Inflammatory macrophage (primary cell): Measurements from ENCODE around the gene RYR1.

Source experiments
- DNase-seq, 2 donors: peaks; one replicate each; pipeline ENCODE4 v3.0.0-alpha.2; 2020 to 2022

RYR1 gene

DNA sequence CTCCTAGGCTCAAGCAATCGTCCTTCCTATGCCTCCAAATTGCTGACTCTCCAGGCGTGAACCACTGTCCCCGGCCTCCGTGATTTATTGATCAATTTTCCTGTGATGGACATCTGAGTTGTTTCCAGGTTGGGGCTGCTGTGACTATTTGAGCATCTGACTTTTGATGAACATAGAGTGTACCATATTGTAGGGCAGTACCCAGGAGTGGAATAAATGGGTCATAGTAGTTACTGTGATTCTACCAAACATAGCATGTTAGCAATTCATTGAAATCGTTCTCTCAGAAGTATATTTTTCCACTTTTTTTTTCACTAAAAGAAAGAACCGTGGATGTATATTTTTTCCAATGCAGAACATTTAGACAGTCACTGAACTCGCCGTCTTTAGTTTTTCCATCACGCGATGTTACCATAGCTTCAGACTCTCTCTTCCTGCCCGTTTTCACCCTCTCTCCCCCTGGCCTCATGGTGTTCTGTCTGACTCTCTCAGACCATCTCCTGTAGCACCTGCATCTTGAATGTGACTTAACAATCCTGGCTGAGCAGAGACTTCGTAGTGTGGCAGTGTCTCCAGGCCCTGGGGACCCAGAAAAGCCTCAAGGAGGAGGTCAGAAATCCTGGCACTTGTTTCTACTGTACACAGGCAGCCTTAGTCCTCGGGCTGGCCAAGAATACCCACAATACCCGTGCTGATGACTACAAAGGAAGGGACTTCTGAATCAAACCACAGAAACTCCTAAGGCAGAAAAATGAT is 4.3 kb upstream of the RYR1 start:
- no peak for DNase-seq

- DNase-seq: no peak
Observed at GRCh38 chr19:38429811-38430156, 3.7 kb upstream of the RYR1 start.

DNA sequence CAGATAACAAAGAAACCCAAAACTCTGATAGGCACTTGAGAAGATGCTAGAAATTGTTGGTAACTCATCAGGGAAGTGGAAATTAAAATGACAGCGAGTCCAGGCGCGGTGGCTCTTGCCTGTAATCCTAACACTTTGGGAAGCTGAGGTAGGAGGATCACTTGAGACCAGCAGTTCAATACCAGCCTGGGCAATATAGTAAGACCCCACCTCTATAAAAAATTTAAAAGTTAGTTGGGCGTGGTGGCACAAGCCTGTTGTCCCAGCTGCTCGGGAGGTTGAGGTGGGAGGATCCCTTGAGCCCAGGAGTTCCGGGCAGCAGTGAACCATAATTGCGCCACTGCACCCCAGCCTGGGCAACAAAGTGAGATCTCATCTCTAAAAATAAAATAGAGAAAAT is 2.6 kb upstream of the RYR1 start:
- no peak for DNase-seq

DNA sequence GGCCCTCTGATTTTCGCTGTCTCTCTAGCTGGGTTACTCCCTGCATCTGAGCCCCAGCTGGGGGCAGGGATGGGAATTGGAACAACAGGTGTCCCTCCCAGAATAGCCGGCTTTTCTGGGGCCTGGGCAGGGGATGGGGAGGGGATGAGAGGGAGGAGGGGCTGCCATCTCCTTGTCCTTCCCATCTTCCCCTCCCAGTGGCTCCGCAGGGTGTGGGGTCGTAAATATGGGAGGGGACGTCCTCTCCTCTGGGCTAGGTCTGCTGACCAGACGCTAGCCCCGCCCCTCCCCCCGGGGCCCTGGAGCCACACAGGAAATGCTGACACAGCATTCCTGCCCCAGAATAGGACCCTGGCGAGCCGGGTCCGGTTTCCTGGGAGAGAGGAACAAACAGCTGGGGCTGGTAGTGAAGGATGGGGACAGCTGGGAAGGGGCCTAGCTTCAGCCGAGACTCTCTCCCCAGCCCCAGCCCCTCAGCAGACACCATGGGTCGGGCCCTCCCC is 1.1 kb downstream of the RYR1 start:
- no peak for DNase-seq

GRCh38 chr19:38437295-38437694 is 3.8 kb downstream of the RYR1 start:
- no peak for DNase-seq

DNA sequence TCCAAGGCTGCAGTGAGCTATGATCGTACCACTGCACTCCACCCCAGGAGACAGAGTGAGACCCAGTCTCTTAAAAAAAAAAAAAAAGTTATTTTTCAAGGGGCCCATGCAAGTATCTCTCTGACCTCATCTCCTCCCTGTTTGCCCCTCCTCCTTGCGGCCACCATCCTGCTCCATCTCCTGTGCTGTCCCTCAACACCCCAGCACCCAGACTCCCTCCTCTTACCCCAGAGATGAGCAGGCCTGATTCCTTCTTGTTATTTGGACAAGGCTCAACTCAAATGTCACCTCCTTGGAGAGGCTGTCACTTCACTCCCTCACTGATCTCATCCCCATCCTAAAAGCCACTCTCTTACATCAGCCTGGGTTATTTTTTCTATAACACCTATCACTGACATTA is 4.4 kb downstream of the RYR1 start:
- no peak for DNase-seq

DNA sequence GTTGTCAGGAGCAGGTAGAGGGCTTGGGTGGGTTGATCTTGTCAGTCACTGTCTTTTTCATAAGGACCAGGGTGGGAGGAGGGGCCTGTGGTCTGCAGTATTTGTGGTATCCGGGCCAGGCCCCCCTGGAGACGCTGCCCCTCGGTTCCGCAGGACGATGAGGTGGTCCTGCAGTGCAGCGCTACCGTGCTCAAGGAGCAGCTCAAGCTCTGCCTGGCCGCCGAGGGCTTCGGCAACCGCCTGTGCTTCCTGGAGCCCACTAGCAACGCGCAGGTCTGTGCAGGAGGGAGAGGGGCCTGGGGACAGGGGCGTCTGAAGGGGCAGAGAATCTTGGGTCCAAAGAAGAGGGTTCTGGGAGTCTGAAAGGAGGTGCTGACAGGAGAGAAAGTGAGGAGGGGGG is 7.1 kb downstream of the RYR1 start:
- DNase-seq: no peak

GRCh38 chr19:38441657-38442348 is 8.3 kb downstream of the RYR1 start:
- no peak for DNase-seq

GRCh38 chr19:38442736-38443135 is 9.2 kb downstream of the RYR1 start:
- DNase-seq: no peak

DNA sequence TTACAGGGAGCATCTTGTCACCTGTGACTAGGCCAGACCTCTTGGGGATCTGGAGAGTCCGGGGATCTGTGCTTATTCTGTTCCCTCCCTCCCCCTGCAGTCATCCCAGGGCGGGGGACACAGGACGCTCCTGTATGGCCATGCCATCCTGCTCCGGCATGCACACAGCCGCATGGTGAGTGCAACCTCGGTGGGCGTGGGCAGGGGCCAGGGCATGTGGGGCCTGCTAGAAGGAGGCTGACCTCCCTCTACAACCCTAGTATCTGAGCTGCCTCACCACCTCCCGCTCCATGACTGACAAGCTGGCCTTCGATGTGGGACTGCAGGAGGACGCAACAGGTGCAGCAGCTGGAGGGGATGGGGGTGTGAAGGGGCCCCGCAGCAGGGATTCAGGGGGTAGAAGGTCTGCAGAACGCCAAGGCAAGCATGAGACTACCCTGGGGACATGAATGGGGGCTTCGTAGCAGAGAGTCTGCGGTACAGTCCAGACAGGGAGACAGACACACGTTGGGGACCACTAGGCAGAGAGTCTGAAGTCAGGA is 10.0 kb downstream of the RYR1 start:
- no peak for DNase-seq

GRCh38 chr19:38444026-38444425 is 10.5 kb downstream of the RYR1 start:
- DNase-seq: no peak

- DNase-seq: no peak
Observed at GRCh38 chr19:38445362-38445761, 11.9 kb downstream of the RYR1 start.

DNA sequence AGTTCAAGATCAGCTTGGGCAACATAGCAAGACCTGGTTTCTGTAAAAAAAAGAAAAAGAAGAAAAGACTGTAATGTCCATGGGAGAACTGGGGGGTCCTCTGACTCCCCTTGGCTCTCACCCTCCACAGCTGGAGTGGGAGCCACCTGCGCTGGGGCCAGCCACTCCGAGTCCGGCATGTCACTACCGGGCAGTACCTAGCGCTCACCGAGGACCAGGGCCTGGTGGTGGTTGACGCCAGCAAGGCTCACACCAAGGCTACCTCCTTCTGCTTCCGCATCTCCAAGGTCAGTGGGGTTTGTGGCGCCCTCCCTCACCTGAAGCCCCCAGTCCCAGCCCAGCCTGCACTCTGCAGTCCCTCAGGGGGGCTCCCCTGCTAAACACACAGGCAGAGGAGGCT is 14.7 kb downstream of the RYR1 start:
- no peak for DNase-seq

DNA sequence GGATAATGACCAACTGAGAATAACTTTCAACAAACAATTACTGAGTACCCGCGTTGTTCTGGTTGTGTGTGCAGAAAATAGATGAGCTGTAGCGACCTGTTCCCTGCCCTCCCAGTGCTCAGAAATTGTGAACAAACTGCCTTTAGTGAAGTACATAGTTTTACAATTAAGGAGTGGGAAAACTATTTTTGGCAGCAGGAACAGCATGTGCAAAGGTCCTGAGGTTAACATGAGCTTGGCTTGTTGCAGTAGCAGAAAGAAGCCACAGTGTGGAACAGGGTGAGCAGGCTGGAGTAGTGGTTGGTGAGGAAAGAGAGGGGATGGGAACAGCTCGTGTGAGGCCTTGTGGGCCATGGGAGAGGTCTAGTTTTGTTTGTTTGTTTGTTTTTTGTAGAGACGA is 16.0 kb downstream of the RYR1 start:
- no peak for DNase-seq

DNA sequence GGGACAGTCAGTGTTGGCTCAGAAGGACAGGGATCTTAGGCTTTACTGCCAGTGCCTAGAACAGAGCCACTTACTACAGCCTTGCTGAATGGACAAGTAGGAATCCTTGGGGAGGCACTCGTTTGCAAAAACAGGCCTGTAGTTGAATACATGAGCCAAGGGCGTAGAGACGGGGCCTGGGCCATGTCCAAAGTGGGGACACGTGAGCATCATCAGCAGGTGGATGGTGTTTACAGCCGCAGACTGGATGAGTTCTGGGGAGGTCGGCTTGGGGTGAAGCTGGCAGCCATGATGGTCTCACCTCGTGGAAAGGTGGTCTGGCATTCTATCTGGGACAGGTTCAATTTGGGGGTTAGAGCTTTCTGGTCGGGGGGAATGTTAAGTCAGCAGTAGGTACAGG is 17.5 kb downstream of the RYR1 start:
- no peak for DNase-seq

DNA sequence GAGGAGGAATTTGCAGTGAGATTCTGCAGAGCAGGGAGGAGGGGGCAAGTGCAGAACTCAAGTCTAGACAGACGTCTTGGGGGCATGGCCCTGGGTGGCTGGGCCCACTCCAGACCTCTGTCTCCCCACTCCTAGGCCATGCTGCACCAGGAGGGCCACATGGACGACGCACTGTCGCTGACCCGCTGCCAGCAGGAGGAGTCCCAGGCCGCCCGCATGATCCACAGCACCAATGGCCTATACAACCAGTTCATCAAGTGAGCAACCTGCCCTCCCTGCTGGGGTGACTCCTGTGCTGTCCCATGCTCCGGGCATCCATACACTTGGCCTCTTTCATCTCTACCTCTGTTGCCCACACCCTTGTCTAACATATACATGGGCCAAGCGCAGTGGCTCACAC is 18.1 kb downstream of the RYR1 start:
- DNase-seq: no peak

DNA sequence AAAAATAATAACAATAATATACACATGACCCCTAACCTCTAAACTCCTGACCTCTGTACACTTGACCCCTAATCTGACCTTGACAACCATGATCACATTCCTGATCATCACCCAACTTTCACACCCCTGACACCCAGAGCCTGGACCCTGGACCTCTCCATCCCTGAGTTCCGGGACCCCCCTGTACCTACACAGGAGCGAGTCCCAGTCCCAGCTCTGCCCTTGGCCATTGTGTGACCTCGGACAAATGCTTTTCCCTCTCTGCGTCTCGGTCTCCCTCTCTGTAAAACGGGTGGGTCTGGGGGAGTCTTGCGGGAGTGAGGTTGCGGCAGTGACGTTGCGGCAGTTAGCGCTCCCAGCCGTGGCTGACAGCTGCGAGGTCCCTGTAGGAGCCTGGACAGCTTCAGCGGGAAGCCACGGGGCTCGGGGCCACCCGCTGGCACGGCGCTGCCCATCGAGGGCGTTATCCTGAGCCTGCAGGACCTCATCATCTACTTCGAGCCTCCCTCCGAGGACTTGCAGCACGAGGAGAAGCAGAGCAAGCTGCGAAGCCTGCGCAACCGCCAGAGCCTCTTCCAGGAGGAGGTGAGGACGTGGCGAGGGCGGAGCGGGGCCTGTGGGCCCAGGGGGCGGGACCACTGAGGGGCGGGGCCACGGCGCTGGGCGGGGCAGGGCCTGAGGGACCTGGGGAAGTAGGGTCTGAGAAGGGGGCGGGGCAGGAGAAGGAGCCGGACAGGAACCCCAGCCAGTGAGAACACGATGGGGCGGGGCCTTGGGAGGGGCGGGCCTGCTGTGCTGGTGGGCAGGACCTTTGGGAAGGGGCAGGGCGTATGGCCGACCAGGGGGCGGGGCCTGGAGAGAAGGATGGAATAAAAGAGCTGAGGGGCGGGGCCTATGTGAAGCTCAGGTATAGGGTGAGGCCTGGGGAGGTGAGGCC is 19.2 kb downstream of the RYR1 start:
- no peak for DNase-seq

DNA sequence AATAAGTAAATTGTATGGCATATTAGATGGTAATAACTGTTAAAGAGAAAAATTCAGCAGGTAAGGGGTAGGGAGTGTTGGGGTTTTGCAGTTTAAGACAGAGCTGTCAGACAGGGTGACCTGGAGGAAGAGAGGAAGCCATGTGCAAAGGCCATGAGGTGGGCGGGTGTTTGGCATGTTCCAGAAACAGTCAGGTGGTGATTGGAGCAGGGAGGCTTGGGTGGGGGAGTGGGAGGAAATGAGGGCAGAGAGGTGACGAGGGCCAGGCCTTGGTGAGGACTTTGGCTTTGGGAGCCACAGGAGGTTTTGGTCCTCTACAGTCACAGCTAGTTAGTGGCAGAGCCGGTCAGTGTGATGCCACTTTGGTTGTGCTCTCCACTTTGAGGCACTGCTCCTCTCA is 20.1 kb downstream of the RYR1 start:
- peak in 1 of 2 donors; percentile 37 for DNase-seq

DNA sequence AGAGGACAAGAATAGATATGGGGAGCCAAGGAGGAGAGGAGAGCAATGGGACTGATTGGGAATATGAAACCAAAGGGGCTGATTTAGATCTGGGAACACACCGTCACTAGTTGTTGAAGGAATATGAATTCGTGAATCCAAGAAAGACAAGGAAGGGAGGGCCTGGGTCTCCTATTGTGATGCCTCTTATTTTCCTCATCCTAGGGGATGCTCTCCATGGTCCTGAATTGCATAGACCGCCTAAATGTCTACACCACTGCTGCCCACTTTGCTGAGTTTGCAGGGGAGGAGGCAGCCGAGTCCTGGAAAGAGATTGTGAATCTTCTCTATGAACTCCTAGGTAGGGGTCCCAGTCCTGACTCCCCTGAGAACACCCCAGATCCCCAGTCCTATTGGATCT is 21.5 kb downstream of the RYR1 start:
- no peak for DNase-seq

DNA sequence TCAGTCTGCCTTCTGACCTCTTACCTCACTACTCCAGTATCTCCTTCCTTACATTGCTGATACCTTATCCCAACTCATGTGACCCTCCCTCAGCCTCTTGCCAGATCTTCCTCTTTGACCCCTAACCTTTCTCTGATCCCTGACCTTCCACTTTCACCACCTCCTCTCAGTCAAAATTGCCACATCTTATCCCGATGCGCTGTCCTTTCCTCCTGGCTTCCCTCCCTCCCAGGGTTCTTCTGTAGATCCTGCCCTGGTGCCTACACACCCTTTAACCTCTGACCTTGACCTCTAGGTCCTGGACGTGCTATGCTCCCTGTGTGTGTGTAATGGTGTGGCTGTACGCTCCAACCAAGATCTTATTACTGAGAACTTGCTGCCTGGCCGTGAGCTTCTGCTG is 23.7 kb downstream of the RYR1 start:
- no peak for DNase-seq

DNA sequence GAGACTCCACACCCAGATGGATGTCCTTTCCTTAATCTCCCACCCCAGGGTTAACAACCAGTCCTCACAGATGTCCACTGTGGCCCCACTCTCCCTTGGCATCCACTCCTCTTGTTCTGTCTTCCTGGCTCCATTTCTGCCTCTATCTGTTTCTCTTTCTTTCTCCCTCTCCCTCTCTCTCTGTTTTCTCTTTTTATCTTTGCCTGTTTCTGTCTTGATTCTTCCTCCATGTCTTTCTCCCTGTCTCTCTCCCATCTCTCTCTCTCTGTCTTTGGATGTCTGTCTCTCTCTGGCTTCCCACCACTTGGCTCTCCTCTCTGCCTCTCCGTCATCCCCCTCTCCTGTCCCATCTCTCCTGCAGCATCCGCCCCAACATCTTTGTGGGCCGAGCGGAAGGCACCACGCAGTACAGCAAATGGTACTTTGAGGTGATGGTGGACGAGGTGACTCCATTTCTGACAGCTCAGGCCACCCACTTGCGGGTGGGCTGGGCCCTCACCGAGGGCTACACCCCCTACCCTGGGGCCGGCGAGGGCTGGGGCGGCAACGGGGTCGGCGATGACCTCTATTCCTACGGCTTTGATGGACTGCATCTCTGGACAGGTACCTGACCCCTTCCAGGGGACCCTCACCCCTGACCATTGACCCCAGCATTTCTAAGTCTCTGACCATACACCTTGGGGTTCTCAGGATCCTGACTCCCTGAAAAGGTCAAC is 24.4 kb downstream of the RYR1 start:
- no peak for DNase-seq

DNA sequence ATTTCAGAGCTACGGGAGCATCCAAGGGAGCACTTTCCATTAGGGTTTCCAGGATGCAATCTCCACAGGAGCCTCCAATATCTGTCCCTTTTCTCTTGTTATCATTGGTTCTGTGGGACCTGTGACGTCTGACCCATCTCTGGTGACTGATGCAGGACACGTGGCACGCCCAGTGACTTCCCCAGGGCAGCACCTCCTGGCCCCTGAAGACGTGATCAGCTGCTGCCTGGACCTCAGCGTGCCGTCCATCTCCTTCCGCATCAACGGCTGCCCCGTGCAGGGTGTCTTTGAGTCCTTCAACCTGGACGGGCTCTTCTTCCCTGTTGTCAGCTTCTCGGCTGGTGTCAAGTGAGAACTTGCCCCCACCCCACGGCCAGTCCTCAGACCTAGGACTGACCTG is 25.5 kb downstream of the RYR1 start:
- DNase-seq: no peak
